ENCODE data around the gene LIN9.
"Not testable (repeated sequence)": the region's sequence is repeated elsewhere in the genome, so short reads cannot be mapped to it uniquely, and the experiment has no call there.

LIN9 gene

GRCh38 chr1:226253933-226254332 is 55.0 kb downstream of the LIN9 start:
- no peak for DNase-seq (ENCODE audit: low spot score)
- TF ChIP-seq CTCF (IDR thresholded peaks at IDR 0.05): no peak
- Histone ChIP-seq H3K4me3 (no peak overlapping the region), H3K27ac (no peak overlapping the region)

- H3K4me3 ChIP-seq; H3K27ac ChIP-seq; DNase-seq (ENCODE audit: low spot score): not testable (repeated sequence)
Measured at GRCh38 chr1:226252841-226253240, 56.1 kb downstream of the LIN9 start.

GRCh38 chr1:226250511-226250910 is 58.5 kb downstream of the LIN9 start:
- no peak overlapping the region for H3K27ac ChIP-seq
- H3K4me3 ChIP-seq: no peak overlapping the region
- DNase-seq (ENCODE audit: low spot score): no peak
- TF ChIP-seq CTCF (IDR thresholded peaks at IDR 0.05): no peak

GRCh38 chr1:226248796-226249195 is 60.2 kb downstream of the LIN9 start:
- TF ChIP-seq CTCF (IDR thresholded peaks at IDR 0.05): no peak
- DNase-seq (ENCODE audit: low spot score): no peak
- Histone ChIP-seq H3K4me3 (no peak overlapping the region), H3K27ac (no peak overlapping the region)

GRCh38 chr1:226248091-226248490 is 60.9 kb downstream of the LIN9 start:
- Histone ChIP-seq H3K27ac (no peak overlapping the region), H3K4me3 (no peak overlapping the region)
- DNase-seq (ENCODE audit: low spot score): no peak
- TF ChIP-seq CTCF (IDR thresholded peaks at IDR 0.05): no peak

GRCh38 chr1:226239421-226239820 is 69.5 kb downstream of the LIN9 start:
- no peak overlapping the region for H3K27ac ChIP-seq
- TF ChIP-seq CTCF (IDR thresholded peaks at IDR 0.05): no peak

GRCh38 chr1:226236826-226237225 is 72.1 kb downstream of the LIN9 start:
- Histone ChIP-seq H3K4me3 (no peak overlapping the region), H3K27ac (no peak overlapping the region)
- TF ChIP-seq CTCF (IDR thresholded peaks at IDR 0.05): no peak
- DNase-seq (ENCODE audit: low spot score): no peak

More at GRCh38 chr1:226239421-226239820, 69.5 kb downstream of the LIN9 start:
- H3K4me3 ChIP-seq: no peak overlapping the region
- no peak for DNase-seq (ENCODE audit: low spot score)

- Histone ChIP-seq H3K27ac (no peak overlapping the region), H3K4me3 (no peak overlapping the region)
- TF ChIP-seq CTCF (IDR thresholded peaks at IDR 0.05): no peak
- no peak for DNase-seq (ENCODE audit: low spot score)
Measured at GRCh38 chr1:226233806-226234205, 75.2 kb downstream of the LIN9 start.
